Gastrocnemius medialis (tissue), 4 donors: ENCODE measurements around the gene RDH11.

Experiments
- POLR2A ChIP-seq, 2 donors: fragments of 450-650 bp; IDR thresholded peaks; one replicate each; pipeline ENCODE4 v1.6.1; 2017; ENCODE audit warnings: antibody characterized with exemption in 2 of 2, mild to moderate bottlenecking in 2 of 2, moderate library complexity in 2 of 2
- TF ChIP-seq, protein P1 (sequence below), 5 experiments: fragments of 450-650 bp in 3 of 5; fragments of 200-600 bp in 2 of 5; sonication (generic) in 2 of 5; IDR thresholded peaks in 4 of 5; conservative IDR thresholded peaks in 1 of 5; 1 replicate in 4 of 5; 2 replicates in 1 of 5; pipeline ENCODE4 v1.5.1; 2016 to 2019; ENCODE audit warnings: antibody characterized with exemption in 5 of 5, mild to moderate bottlenecking in 3 of 5, moderate library complexity in 3 of 5

DNA sequence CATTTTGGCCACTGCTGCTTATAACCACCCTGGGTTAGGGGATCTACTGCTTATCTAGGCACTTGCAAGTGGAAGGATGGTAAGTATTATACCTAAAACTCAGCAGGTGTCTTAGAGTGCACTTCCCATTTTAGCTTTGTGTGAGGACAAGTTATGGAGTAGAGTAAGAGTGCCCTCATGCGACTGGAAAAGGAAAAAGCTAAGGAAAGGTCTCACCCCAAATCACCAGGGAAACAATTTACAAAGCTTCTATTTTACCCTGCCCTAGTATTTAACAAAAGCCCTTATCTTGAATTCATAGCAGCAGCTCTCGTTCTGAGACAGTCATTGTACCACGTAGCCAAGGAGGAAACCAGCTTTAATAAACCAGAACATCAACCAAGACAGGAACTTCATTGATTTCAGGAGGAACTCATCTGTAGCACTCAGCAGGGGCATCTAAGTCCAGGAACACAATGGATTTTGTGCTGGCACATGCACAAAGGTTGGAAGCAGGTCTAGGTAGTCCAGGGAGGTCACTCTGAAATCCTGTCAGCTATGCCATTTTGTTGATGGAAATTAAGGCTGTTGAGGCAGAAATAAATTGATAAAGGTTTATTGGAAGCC, 9.0 kb upstream of the RDH11 start:
- TF ChIP-seq, protein P1, sequence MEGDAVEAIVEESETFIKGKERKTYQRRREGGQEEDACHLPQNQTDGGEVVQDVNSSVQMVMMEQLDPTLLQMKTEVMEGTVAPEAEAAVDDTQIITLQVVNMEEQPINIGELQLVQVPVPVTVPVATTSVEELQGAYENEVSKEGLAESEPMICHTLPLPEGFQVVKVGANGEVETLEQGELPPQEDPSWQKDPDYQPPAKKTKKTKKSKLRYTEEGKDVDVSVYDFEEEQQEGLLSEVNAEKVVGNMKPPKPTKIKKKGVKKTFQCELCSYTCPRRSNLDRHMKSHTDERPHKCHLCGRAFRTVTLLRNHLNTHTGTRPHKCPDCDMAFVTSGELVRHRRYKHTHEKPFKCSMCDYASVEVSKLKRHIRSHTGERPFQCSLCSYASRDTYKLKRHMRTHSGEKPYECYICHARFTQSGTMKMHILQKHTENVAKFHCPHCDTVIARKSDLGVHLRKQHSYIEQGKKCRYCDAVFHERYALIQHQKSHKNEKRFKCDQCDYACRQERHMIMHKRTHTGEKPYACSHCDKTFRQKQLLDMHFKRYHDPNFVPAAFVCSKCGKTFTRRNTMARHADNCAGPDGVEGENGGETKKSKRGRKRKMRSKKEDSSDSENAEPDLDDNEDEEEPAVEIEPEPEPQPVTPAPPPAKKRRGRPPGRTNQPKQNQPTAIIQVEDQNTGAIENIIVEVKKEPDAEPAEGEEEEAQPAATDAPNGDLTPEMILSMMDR (IDR thresholded peaks at IDR 0.05 in 4 of 5, conservative IDR thresholded peaks at IDR 0.05 in 1 of 5), result peak; percentile 61 to 79 (median 68)
- no peak for TF ChIP-seq POLR2A (IDR thresholded peaks at IDR 0.05)
